BJ (cell line): ENCODE results near the gene SMIM29. TPM values are rescaled to one million over a fixed set of nuclear protein-coding genes. Genes with fewer than 3 reads are reported as not detected.

Experiments
- CTCF ChIA-PET: fragments of 350-600 bp; formaldehyde crosslinking; extraction: SDS; loops from one replicate; lab custom pipeline; 2021; ENCODE audit warnings: antibody characterized with exemption, inconsistent platforms; lab: Yijun Ruan, JAX
- POLR2A ChIA-PET: fragments of 300-600 bp; sonication (Branson Sonifier 250); formaldehyde crosslinking; extraction: SDS; loops from one replicate; lab custom pipeline; 2021; ENCODE audit warnings: antibody characterized with exemption; lab: Charles Lee
- DNase-seq: peaks from one replicate; pipeline ENCODE4 v3.0.0-alpha.2; 2011; ENCODE audit warnings: low read depth
- H3K27me3 ChIP-seq: 2 replicates; pipeline ENCODE4 v1.6.0; 2011; ENCODE audit warnings: low read length; ENCODE audit not compliant: control insufficient read depth, insufficient read depth
- H3K36me3 ChIP-seq: 2 replicates; pipeline ENCODE4 v1.5.1; 2011; ENCODE audit warnings: low read length; ENCODE audit not compliant: control insufficient read depth, insufficient read depth
- H3K4me3 ChIP-seq: 2 replicates; pipeline ENCODE4 v1.5.1; 2011; ENCODE audit warnings: low read depth, mild to moderate bottlenecking, control low read depth, low read length
- polyA minus RNA-seq: library from RNA; depleted of rRNA, polyadenylated mRNA; stranded (reverse); fragments of >200 nt; gene quantifications from 2 replicates; pipeline ENCODE4 v1.2.3, GENCODE V29; 2011; rRNA and poly(A)+ RNA removed
- polyA plus RNA-seq: library from polyadenylated mRNA; depleted of rRNA; stranded (reverse); fragments of >200 nt; gene quantifications from 2 replicates; pipeline ENCODE4 v1.2.3, GENCODE V29; 2011; rRNA removed
- TF ChIP-seq, protein P1 (sequence below): IDR thresholded peaks from 2 replicates; pipeline ENCODE4 v1.5.1; 2011; ENCODE audit warnings: low read depth, mild to moderate bottlenecking, control low read depth, inconsistent platforms, low read length, moderate library complexity; ENCODE audit not compliant: insufficient read depth

The SMIM29 gene
- polyA plus RNA-seq (16.3 and 29.5 TPM in 2 replicates), polyA minus RNA-seq (16.4 and 22.1 TPM in 2 replicates)

DNA sequence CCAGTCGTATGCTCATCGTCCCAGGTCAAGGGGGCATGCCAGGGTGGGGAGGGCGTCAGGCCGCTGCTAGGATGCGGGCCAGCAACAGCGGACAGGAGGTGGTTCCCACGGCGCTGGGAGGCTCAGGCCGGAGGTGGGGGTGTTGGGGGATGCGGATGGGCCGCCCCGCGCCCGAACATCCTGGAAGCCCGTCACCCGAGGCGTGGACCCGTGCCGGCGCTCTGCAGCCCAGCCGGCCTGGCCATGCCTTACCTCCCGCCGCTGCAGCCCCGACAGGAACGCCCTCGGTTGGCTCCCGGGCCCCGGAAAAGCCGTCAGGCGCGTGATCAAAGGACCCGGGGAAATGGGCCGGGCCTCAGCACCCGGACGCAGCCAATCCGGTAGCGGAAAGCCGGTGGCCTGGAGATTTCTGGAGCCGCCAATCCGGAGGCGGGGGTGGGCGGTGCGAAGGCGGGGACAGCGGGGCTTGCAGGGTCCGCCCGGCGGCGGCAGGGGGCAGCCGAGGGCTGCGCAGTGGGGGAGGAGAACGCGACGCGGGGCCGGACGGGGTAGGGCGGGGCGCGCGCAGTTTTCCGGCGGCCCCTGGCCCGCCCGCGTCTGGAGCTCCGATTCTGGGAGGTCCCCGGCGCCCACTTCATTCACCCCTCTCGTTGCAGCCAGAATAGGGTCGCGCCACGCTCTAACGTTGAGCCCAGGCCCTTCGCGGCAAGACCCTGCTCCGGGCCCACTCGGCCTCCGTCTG lies at the start of gene SMIM29:
Gene SMIM29 (minus strand): TSS at position 280 of the 742 bp plus-strand sequence. CDS start 1,215 bp downstream, outside the sequence.
- peak within 1 kb of the TSS; percentile 79 for H3K4me3 ChIP-seq
- TF ChIP-seq, protein P1, sequence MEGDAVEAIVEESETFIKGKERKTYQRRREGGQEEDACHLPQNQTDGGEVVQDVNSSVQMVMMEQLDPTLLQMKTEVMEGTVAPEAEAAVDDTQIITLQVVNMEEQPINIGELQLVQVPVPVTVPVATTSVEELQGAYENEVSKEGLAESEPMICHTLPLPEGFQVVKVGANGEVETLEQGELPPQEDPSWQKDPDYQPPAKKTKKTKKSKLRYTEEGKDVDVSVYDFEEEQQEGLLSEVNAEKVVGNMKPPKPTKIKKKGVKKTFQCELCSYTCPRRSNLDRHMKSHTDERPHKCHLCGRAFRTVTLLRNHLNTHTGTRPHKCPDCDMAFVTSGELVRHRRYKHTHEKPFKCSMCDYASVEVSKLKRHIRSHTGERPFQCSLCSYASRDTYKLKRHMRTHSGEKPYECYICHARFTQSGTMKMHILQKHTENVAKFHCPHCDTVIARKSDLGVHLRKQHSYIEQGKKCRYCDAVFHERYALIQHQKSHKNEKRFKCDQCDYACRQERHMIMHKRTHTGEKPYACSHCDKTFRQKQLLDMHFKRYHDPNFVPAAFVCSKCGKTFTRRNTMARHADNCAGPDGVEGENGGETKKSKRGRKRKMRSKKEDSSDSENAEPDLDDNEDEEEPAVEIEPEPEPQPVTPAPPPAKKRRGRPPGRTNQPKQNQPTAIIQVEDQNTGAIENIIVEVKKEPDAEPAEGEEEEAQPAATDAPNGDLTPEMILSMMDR, result peak; percentile 67
- no peaks in the 10 kb centered on the region; the same call in 1 of the 2 replicates for H3K36me3 ChIP-seq
- POLR2A ChIA-PET, result interaction anchor here (0.6 kb wide), 2 partner anchors 27 to 297 kb away, joined by 7 to 11 read pairs; no protein-coding TSS in a partner anchor
- CTCF ChIA-PET, result interaction anchor here (0.6 to 2.8 kb wide), 36 partner anchors 9 to 361 kb away, joined by 3 to 22 read pairs (median 5); partner anchors contain the start of genes HMGA1, NUDT3 and RPS10
- DNase-seq, result no peak
- H3K27me3 ChIP-seq, result no peaks in the 10 kb centered on the region

DNA sequence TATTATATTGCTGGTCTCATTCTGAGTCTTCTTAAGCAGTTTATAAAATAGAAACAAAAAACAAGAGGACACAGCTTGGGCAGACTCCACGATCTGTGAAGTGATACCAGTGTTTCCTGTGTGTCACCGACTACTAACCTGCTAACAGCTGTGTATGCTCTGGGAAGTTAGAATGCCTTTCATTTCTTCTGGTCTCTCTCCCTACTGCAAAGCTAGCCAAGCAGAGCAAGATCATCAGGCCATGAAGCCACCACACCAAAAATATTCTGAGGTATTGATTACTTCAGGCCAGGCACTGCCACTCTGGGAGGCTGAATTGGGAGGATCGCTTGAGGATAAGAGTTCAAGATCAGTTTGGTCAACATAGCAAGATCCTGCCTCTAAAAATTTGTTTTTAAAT lies 46.9 kb upstream of the SMIM29 start:
- TF ChIP-seq, protein P1, result no peak
- no peak for DNase-seq
- H3K4me3 ChIP-seq, result no peak overlapping the region
- H3K27me3 ChIP-seq, result no peaks in the 10 kb centered on the region
- ChIA-PET POLR2A (no interaction called here), CTCF (no interaction called here)
- peaks cover 6% of the 10 kb centered on the region for H3K36me3 ChIP-seq

DNA sequence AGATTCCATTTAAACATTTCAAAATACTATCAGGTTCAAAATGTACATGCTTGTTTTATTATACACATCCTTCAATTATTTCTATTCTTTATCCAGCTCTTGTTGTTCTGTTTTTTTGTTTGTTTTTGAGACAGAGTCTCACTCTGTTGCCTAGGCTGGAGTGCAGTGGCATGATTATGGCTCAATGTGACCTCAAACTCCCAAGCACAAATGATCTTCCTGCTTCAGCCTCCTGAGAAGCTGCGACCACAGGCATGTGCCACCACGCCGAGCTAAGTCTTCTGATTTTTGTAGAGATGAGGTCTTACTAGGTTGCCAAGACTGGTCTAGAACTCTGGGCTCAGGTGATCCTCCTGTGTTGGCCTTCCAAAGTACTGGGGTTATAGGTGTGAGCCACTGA lies 44.1 kb upstream of the SMIM29 start:
- Histone ChIP-seq H3K4me3 (no peak overlapping the region), H3K27me3 (no peaks in the 10 kb centered on the region), H3K36me3 (peaks cover 6% of the 10 kb centered on the region)
- no peak for DNase-seq
- ChIA-PET CTCF (interaction anchor here (1.3 kb wide), 1 partner anchor 44 kb away, joined by 4 read pairs; the partner anchor contains the start of gene SMIM29), POLR2A (no interaction called here)
- TF ChIP-seq, protein P1, result no peak

DNA sequence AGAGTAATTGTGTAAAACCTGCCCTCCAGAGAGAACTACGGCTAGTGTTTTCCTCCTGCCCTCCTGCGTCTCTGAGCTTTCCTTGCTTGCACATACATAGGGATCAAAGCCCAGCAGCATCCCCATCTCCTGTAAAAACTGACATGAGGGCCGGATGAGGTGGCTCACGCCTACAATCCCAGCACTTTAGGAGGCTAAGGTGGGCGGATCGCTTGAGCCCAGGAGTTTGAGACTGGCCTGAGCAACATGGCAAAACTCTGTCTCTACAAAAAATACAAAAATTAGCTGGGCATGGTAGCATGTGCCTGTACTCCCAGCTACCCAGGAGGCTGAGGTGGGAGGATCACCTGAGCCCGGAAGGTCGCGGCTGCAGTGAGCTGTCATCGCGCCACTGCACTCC lies 40.3 kb upstream of the SMIM29 start:
- Histone ChIP-seq H3K4me3 (no peak overlapping the region), H3K36me3 (peaks cover 8% of the 10 kb centered on the region), H3K27me3 (no peaks in the 10 kb centered on the region)
- TF ChIP-seq, protein P1, result no peak
- no peak for DNase-seq
- ChIA-PET CTCF (interaction anchor here (1.3 kb wide), 1 partner anchor 93 kb away, joined by 5 read pairs; no protein-coding TSS in a partner anchor), POLR2A (no interaction called here)

DNA sequence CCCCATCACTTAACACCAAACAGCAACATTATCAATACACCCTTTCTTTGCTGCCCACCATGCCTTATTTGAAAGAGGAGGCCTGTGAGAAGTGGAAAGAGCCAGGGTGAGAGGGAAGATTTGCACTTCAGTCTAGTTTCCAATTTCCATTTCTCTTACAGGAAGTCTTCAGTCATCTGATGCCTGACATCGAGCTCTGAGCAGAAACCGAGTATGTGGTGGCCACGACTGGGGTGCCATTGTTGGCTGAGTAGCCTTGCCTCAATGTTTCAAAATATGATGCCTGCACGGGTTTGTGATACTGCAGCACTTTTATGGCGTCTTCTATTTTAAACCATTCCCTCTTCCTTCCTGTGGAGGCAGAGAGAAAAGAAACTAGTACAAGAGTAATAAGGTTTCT lies 39.8 kb upstream of the SMIM29 start:
- TF ChIP-seq, protein P1, result no peak
- CTCF ChIA-PET, result no interaction called here
- POLR2A ChIA-PET, result no interaction called here
- no peaks in the 10 kb centered on the region for H3K27me3 ChIP-seq
- H3K36me3 ChIP-seq, result peaks cover 4% of the 10 kb centered on the region; the same call in 1 of the 2 replicates
- no peak overlapping the region for H3K4me3 ChIP-seq
- no peak for DNase-seq
